GM18517 (cell line): ENCODE data around the gene ELF3.
A peak's percentile ranks its signal among the peaks of the same experiment; 100 is the strongest.
"Not testable (repeated sequence)": the region's sequence is repeated elsewhere in the genome, so short reads cannot be mapped to it uniquely, and the experiment has no call there.

Source experiments
- ATAC-seq: cut with Tn5 transposase; IDR thresholded peaks from one replicate; pipeline ENCODE4 v1.9.1; 2021; ENCODE audit warnings: mild to moderate bottlenecking, moderate library complexity; ENCODE audit not compliant: unreplicated experiment

ELF3 gene

DNA sequence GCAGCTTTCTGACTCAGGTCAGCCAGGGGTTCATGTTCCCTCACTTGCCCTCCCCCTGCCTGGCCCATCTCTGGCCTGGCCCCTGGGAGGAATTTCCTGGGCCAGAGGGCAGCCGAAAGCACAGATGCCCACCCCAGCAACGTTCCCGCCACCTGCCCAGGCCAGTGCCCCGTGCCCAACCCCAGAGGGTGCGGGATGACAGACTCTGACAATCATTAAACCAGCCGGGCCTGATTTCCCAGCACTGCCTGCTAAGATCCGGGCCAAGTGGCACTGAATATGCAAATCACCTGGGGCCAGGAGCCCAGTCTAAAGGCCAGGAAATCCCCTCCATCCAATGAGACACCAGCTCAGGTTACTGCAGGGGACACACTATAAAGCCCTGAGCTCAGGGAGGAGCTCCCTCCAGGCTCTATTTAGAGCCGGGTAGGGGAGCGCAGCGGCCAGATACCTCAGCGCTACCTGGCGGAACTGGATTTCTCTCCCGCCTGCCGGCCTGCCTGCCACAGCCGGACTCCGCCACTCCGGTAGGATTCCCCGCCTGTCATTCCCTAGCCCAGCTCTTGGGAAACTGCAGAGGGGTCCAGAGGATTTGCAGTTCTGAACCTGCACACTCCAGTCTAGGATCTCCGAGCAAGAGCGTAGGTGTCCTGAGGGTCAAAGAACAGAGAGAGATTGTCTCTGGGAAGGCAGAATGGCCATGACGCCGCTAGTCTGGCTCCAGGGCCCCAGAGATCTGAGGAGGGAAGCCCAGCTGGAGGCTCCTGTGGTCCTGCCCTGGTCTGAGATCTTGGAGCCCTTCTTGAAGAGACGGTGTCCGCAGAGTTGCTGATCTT, at the start of gene ELF3:
Gene ELF3 (plus strand): TSS at position 408 of the 836 bp plus-strand sequence. CDS start 550 bp downstream, outside the sequence.
- peak; percentile 95 for ATAC-seq

DNA sequence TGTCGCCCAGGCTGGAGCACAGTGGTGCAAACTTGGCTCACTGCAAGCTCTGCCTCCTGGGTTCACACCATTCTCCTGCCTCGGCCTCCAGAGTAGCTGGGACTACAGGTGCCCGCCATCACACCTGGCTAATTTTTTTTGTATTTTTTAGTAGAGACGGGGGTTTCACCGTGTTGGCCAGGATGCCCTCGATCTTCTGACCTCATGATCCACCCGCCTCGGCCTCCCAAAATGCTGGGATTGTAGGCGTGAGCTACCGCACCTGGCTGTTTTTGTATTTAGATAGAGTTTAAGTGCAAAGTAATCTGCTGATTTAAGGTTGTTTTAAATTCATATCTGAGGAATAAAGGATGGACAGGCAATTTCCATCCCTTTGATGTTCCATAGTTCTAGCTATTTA, 48.0 kb upstream of the ELF3 start:
- not testable (repeated sequence) for ATAC-seq

DNA sequence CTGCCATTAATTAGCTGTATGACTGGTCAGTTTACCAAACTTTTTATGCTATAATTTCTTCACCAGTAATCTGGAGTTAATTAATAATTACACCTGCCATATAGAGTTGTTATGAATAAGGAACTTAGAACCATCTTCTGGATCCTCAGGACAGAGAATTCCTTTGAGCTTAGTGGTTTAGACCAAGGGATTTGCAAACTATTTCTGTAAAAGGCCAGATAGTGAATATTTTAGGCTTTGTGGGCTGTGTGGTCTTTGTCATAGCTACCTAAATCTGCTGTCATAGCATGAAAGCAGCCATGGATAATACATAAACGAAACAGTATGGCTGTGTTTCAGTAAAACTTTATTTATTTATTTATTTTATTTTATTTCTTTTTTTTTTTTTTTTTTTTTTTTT, 46.1 kb upstream of the ELF3 start:
- no peak for ATAC-seq

DNA sequence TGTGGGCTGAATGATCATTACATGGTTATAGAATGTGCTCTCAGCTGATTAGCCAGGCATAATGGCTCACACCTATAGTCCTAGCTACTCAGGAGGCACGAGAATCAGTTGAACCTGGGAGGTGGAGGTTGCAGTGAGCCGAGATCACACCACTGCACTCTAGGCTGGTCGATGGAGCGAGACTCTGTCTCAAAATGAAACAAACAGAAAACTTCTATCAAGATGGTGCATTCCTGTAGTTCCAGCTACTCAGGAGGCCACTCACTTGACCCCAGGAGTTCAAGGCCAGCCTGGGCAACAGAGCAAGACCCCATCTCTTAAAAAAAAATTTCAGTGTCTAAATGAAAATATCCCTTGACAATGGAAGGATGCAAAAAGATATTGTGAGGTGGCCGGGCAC, 44.2 kb upstream of the ELF3 start:
- ATAC-seq = no peak

DNA sequence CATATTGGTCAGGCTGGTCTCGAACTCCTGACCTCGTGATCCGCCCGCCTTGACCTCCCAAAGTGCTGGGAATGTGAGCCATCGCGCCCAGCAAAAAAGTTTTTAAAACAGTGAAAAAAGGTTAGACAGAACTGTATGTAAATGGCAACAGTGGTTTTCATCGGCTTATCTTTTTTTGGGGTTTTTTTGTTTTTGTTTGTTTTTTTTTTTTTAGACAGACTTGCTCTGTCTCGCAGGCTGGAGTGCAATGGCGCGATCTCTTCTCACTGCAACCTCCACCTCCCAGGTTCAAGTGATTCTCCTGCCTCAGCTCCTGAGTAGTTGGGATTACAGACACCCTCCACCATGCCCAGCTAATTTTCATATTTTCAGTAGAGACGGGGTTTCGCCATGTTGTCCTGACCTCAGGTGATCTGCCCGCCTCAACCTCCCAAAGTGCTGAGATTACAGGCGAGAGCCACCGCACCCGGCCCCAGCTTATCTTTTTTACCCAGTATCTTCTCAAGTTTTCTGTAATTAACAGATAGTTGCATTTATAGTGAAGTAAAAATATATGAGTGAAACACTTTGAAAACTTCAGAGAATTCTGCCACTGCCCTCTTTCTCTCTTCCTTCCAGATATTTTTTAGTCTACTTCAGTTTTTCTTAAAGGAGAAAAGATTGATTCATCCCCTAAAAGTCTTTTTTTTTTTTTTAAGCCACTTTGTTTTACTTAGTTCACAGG, 42.0 kb upstream of the ELF3 start:
- no peak for ATAC-seq

DNA sequence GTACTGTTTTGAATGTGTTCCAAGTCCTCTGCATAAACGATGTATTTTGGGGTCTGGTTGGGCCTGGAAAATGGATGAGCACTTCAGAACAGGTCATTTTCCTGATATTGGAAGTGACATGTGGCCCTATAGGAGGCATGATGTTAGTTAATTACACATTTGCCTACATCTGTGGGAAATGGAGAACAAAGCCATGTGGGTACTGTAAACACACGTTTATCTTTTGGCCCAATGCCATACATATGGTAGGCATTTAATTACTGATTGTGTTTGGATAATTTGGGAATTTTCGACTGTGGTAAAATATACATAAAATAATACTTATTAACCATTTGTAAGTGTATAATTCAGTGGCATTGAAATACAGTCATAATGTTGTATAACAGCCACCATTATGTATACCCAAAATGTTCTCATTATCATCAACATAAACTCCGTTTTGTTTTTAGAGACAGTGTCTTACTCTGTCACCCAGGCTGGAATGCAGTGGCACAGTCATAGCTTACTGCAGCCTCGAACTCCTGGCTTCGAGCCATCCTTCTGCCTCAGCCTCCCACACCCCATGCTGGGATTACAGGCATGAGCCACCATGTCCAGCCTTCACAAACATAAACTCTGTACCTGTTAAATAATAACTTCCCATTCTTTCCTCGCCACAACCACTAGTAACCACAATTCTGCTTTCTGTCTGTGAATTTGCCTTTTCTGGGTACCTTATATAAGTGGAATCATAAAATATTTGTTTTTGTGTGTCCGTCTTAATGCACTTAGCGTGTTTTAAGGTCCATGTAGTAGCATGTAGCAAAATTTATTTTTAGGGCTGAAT, 39.8 kb upstream of the ELF3 start:
- no peak for ATAC-seq

DNA sequence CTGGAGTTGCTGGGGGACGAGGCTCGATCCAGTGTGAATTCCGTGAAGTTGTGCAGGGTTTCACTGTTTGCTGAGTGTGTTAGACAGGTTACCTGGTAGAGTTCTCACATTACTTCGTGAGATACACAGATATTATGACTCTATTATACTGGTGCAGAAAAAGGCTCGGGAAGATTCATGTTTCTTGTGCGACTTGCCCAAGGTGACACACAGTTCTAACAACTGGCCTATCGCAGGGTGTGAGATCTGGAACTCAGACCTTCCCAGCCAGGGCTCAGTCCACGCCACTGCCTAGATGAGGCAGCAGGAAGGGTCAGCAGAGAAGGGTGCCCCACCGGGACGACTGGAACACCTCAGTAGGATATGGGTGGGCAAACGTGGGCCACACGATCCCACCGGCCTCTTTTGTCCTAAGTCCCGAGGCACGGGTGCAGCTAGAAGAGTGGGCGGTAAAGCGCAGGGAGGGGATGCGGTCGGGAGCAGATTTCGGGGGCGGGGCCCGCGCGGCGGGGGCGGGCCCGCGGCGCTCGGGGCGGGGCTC, 28.2 kb upstream of the ELF3 start:
- ATAC-seq = peak; percentile 31

DNA sequence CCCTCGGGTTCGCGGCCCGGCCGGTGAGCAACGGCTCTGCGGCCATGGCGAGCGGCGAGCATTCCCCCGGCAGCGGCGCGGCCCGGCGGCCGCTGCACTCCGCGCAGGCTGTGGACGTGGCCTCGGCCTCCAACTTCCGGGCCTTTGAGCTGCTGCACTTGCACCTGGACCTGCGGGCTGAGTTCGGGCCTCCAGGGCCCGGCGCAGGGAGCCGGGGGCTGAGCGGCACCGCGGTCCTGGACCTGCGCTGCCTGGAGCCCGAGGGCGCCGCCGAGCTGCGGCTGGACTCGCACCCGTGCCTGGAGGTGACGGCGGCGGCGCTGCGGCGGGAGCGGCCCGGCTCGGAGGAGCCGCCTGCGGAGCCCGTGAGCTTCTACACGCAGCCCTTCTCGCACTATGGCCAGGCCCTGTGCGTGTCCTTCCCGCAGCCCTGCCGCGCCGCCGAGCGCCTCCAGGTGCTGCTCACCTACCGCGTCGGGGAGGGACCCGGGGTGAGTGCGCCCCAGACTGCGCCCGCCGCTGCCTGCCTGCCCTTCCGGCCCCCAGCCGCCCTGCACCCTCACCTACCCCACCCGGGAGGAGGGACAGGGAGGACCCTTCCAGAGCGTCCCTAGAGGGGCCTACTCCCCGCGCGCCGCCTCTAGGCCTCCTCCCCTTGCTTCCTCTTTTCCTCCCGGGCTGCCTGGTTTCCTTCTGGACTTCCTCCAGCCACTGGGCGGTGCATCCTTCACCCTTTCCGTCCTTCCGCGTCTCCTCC, 27.6 kb upstream of the ELF3 start, which contains the start of gene RNPEP:
Gene RNPEP (plus strand): TSS at position 26 of the 757 bp plus-strand sequence. CDS start 19 bp downstream, at position 45.
- ATAC-seq = peak; percentile 68

DNA sequence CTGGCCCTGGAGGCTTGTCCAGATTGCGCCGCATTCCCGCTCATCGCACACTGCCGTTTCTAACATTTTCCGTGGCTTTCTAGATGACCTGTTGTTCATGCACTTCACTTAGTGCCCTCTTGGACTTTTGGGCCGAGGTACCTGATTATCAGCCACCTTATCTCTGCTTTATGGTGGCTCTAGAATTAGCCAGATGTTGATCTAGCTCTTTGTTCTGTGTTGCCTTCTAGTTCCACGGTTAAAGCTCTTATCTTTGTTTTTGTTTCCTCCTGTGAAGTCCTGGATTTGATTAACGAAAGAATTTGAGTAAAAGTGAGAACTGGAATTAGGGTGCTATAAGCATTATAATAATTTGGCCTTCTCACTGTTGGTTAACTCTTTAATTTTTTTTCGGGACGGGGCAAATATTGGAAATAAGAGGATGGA, 27.0 kb upstream of the ELF3 start:
- no peak for ATAC-seq

DNA sequence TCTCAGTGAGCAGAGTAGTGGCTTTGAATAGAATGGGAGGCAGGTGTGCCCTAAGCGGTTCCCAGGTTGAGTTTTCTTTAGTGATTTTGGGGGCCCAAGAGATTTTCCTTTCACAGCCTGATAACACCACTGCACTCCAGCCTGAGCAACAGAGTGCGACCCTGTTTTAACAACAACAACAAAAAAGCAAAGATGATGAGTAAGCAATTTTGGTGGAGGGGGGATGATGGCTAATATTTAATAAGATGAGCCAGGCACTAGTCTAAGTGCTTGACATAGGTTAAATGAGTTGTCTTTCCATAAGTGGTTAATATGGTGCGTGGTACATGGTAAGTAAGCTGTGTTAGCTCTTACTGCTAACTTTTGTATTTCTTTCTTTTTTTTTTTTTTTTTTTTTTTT, 25.9 kb upstream of the ELF3 start:
- no peak for ATAC-seq

DNA sequence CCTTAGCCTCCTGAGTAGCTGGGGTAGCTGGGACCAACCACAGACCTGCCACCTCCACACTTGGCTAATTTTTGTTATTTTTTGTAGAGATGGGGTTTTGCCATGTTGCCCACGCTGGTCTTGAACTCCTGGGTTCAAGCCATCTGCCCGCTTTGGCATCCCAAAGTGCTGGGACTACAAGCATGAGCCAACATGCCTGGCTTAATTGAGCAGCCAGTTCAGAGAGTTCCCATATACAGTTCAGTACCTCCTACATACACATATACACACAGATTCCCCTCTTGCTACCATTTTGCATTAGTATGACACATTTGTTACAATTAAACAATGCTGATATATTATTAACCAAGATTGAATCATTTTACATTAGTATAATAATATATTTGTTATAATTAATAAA, 25.0 kb upstream of the ELF3 start:
- ATAC-seq = no peak

DNA sequence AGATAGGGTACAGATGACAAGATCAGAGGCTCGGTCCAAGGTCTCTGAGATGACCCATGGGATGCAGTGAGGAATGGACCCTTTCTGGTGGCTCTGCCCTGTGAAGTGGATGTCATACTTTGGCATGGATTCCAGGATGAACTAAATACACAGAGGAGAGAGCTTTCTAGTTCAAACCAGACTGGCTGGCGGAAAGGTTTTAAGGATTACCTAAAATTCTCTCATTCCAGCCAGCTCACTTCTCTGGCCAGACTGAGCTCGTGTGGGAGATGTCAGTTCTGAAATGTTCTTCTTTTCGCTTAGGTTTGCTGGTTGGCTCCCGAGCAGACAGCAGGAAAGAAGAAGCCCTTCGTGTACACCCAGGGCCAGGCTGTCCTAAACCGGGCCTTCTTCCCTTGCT, 21.8 kb upstream of the ELF3 start:
- ATAC-seq = no peak

DNA sequence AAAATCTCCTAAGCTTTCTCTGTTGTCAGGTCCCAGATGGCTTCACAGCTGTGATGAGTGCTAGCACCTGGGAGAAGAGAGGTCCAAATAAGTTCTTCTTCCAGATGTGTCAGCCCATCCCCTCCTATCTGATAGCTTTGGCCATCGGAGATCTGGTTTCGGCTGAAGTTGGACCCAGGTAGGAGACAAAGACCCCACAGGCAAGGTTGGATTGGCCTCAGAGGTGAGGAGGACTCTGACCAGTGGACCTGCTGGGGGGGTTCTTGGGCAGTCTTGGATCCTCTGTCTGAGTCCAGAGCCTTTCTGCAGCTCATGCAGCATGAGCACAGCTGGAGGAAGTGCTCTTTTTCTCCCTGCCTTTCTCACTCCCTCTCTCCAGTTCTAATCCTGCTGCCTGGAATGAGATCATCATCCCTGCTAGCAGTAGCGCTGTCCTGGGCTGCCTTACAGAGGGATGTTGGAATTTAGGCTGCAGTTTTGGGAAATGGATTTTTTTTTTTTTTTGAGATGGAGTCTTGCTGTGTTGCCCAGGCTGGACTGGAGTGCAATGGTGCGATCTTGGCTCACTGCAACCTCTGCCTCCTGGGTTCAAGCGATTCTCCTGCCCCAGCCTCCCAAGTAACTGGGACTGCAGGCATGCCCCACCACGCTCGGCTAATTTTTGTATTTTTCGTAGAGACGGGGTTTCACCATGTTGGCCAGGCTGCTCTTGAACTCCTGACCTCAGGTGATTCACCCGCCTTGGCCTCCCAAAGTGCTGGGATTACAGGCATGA, 20.8 kb upstream of the ELF3 start:
- ATAC-seq = no peak

DNA sequence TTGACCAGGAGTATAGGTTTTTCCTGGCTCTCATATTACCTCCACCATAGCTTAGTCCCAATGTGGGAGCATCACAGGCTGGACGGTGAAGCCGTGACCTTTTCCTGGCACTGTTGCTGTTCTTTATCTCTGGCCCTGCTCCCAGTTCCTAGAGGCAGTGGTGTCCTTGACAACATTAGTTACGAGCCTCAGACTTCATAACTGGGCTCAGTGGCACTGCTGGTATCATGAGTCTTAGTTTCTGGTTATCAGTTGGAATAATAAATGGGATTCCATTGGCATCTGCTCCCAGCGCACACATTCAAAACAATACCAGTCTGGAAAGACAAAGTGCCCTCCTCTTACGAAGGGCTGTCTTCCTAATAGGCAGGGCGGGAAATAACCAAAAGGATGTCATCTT, 20.0 kb upstream of the ELF3 start:
- ATAC-seq = no peak

DNA sequence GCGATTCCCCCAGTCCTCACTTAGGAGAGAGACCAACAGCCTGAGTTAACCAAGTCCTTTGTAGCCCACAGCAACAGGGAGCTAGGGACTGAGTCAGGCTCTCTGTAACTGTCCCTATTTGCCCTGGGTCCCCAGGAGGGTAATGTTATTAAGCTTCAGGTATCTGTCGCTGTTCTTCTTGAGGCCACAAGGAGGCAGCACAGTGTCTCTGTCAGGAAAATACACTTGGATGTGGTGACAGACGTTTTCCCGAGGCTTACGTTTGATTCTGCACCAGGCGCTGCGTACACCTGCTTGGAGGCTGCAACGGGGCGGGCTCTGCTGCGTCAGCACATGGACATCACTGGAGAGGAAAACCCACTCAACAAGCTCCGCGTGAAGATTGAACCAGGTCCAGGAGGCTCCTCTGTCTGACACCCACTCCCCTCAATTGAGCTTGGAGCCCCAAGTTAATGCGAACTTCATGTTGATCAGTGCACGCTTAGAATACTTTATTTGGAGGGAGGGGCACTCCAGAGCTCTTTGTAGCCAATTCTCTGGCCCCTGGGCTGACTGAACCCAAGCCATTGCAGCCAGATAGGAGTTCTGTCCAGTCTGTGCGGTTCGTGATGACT, 10.7 kb upstream of the ELF3 start:
- no peak for ATAC-seq

DNA sequence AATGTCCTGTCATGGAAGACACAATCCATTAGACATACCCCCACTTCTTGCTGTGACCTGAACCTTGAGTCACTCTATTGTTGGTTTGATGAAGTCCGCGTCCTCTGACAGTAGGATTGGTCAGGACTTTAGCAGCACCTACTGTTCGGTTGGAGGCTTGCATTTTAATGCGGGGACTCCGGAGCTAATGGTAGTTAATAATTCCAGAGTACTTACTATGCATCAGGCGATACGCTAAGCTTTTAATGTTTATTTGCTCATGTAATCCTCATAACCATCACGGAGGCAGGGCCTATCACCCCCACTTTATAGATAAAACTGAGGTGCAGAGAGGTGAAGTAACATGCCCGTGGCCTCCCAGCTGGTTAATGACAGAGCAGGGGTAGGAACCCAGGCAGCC, 7.9 kb upstream of the ELF3 start:
- ATAC-seq = no peak

DNA sequence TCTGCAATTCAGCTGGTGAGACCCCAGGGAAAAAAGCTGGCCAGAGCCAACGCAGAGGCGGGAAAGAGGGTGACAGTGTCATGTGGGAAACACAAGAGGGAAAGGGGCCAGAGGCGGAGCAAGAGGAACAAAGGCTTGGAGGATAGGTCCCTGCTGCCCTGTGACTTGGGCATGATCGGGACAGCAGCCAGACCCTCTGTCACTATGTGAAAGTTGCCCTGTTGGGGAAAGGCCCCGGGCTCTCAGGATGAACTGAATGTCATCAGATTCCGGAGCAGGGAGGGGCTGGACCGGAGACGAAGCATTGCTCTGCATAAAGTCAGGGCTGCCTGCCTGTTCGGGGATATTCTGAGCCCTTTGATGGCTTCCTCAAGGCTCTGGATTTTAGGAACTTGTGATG, 5.7 kb upstream of the ELF3 start:
- ATAC-seq = no peak

DNA sequence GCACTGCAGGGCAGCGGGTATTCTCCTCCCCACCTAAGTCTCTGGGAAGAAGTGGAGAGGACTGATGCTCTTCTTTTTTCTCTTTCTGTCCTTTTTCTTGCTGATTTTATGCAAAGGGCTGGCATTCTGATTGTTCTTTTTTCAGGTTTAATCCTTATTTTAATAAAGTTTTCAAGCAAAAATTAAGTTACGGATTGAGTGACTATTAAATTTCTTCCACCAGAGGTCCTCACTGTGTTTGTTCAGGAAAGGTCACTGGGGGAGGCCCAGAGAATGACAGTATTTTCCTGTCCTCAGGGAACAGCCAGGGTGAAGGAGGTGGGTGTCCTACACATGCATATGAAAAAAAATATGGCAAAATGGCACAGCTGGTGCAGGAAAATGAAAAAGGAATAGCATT, 4.4 kb upstream of the ELF3 start:
- ATAC-seq = no peak

DNA sequence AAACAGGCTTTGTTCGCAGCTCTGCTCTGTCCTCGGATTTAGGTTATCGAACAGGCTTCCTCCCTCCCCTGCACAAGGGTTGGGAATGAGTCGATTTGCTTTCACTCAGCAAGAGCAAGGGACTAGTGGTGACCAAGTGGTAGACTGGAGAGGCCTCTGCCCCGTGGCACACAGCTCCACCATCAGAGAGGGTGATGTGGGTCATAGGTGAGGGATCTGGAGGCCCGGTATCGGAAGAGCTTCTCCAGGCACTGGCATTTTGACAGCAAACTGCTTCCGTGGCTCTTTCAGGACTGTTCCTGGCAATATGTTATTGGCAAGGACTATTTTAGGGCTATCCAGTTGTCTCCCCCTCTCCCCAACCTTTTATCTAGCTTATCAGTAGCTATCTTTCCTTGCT, 3.1 kb upstream of the ELF3 start:
- ATAC-seq = no peak
